ENCODE measurements around the gene PIK3R4. TPM values are rescaled to one million over a fixed set of nuclear protein-coding genes. Genes with fewer than 3 reads are reported as not detected.

PIK3R4 gene
- total and polyA plus RNA-seq, 4 donors = 14.3 to 36.6 (median 22.2) TPM

DNA sequence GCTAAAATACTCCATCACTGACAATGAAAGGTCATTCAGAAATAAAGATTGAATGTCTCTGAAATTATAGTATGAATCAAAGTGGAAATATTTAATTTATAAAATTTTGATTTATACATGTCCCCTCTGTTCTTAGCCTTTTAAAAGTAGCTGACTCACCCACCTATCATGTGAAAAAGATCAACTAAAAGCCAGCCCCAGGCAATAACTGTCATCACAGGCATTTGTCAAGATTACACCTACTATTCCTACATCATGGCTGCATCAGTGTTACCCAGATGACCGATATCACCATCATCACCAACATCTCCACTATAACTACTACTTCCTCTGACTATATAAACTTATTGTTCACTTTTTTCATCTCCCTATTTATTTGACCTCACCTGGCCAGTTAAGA lies 14.3 kb upstream of the PIK3R4 start:
- DNase-seq (ENCODE audit: low spot score) = no peak
- TF ChIP-seq, protein P1, sequence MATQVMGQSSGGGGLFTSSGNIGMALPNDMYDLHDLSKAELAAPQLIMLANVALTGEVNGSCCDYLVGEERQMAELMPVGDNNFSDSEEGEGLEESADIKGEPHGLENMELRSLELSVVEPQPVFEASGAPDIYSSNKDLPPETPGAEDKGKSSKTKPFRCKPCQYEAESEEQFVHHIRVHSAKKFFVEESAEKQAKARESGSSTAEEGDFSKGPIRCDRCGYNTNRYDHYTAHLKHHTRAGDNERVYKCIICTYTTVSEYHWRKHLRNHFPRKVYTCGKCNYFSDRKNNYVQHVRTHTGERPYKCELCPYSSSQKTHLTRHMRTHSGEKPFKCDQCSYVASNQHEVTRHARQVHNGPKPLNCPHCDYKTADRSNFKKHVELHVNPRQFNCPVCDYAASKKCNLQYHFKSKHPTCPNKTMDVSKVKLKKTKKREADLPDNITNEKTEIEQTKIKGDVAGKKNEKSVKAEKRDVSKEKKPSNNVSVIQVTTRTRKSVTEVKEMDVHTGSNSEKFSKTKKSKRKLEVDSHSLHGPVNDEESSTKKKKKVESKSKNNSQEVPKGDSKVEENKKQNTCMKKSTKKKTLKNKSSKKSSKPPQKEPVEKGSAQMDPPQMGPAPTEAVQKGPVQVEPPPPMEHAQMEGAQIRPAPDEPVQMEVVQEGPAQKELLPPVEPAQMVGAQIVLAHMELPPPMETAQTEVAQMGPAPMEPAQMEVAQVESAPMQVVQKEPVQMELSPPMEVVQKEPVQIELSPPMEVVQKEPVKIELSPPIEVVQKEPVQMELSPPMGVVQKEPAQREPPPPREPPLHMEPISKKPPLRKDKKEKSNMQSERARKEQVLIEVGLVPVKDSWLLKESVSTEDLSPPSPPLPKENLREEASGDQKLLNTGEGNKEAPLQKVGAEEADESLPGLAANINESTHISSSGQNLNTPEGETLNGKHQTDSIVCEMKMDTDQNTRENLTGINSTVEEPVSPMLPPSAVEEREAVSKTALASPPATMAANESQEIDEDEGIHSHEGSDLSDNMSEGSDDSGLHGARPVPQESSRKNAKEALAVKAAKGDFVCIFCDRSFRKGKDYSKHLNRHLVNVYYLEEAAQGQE (IDR thresholded peaks at IDR 0.05) = no peak
- TF ChIP-seq, protein P2, sequence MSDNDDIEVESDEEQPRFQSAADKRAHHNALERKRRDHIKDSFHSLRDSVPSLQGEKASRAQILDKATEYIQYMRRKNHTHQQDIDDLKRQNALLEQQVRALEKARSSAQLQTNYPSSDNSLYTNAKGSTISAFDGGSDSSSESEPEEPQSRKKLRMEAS (IDR thresholded peaks at IDR 0.05) = no peak
- TF ChIP-seq FOXA2 (IDR thresholded peaks at IDR 0.05) (no peak), HNF4A (conservative IDR thresholded peaks at IDR 0.05) (no peak), EGR1 (IDR thresholded peaks at IDR 0.05; ENCODE audit: low read depth in 2 of 2) (no peak), FOXA1 (IDR thresholded peaks at IDR 0.05) (no peak), NR2F2 (IDR thresholded peaks at IDR 0.05) (no peak), JUND (IDR thresholded peaks at IDR 0.05) (no peak), TAF1 (conservative IDR thresholded peaks at IDR 0.05) (no peak), YY1 (IDR thresholded peaks at IDR 0.05) (no peak), SP1 (IDR thresholded peaks at IDR 0.05) (no peak), RAD21 (IDR thresholded peaks at IDR 0.05) (no peak), RXRA (IDR thresholded peaks at IDR 0.05) (no peak), GABPA (IDR thresholded peaks at IDR 0.05 in 1 of 2, conservative IDR thresholded peaks at IDR 0.05 in 1 of 2) (no peak), HNF4G (IDR thresholded peaks at IDR 0.05) (no peak)
- TF ChIP-seq, protein P3, sequence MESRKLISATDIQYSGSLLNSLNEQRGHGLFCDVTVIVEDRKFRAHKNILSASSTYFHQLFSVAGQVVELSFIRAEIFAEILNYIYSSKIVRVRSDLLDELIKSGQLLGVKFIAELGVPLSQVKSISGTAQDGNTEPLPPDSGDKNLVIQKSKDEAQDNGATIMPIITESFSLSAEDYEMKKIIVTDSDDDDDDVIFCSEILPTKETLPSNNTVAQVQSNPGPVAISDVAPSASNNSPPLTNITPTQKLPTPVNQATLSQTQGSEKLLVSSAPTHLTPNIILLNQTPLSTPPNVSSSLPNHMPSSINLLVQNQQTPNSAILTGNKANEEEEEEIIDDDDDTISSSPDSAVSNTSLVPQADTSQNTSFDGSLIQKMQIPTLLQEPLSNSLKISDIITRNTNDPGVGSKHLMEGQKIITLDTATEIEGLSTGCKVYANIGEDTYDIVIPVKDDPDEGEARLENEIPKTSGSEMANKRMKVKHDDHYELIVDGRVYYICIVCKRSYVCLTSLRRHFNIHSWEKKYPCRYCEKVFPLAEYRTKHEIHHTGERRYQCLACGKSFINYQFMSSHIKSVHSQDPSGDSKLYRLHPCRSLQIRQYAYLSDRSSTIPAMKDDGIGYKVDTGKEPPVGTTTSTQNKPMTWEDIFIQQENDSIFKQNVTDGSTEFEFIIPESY (IDR thresholded peaks at IDR 0.05) = no peak
- TF ChIP-seq, protein P4, sequence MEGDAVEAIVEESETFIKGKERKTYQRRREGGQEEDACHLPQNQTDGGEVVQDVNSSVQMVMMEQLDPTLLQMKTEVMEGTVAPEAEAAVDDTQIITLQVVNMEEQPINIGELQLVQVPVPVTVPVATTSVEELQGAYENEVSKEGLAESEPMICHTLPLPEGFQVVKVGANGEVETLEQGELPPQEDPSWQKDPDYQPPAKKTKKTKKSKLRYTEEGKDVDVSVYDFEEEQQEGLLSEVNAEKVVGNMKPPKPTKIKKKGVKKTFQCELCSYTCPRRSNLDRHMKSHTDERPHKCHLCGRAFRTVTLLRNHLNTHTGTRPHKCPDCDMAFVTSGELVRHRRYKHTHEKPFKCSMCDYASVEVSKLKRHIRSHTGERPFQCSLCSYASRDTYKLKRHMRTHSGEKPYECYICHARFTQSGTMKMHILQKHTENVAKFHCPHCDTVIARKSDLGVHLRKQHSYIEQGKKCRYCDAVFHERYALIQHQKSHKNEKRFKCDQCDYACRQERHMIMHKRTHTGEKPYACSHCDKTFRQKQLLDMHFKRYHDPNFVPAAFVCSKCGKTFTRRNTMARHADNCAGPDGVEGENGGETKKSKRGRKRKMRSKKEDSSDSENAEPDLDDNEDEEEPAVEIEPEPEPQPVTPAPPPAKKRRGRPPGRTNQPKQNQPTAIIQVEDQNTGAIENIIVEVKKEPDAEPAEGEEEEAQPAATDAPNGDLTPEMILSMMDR (IDR thresholded peaks at IDR 0.05; ENCODE audit: low read depth, low read length, missing input control) = no peak
- TF ChIP-seq, protein P5, sequence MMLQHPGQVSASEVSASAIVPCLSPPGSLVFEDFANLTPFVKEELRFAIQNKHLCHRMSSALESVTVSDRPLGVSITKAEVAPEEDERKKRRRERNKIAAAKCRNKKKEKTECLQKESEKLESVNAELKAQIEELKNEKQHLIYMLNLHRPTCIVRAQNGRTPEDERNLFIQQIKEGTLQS (IDR thresholded peaks at IDR 0.05) = no peak
- 96% methylated on average over 1 of the region's 1 CpG for WGBS

More for the DNA sequence above, 14.3 kb upstream of the PIK3R4 start:
- H3K4me1 ChIP-seq (ENCODE audit: control insufficient read depth in 4 of 4, insufficient read depth in 4 of 4, low read length in 3 of 4) = no peaks in the 10 kb centered on the region
- H3K9me3 ChIP-seq (ENCODE audit: control insufficient read depth in 4 of 4, low read length in 3 of 4) = no peaks in the 10 kb centered on the region
- no peak overlapping the region for H3K27ac ChIP-seq (ENCODE audit: low read depth in 1 of 2, low read length in 2 of 2)
- H3K36me3 ChIP-seq (ENCODE audit: control insufficient read depth in 4 of 4, insufficient read depth in 3 of 4, low read depth in 1 of 4, low read length in 3 of 4) = no peaks in the 10 kb centered on the region
- no peak overlapping the region for H3K4me3 ChIP-seq (ENCODE audit: low read depth in 1 of 3, low read length in 3 of 3)
- no peak overlapping the region for H3K9ac ChIP-seq (ENCODE audit: low read depth in 1 of 2, low read length in 2 of 2)
- peaks cover 0 to 3% (median 0%) of the 10 kb centered on the region in 4 donors for H3K27me3 ChIP-seq (ENCODE audit: control insufficient read depth in 4 of 4, insufficient read depth in 4 of 4, low read length in 3 of 4)
